ENCODE measurements around the gene ENPP7.

- TF ChIP-seq CTCF (IDR thresholded peaks at IDR 0.05; ENCODE audit: extremely low read depth in 1 of 2, insufficient read depth in 1 of 2, low read depth in 1 of 2, low read length in 2 of 2) (no peak), MYC (IDR thresholded peaks at IDR 0.05; ENCODE audit: low read depth, low read length) (no peak), EZH2 (IDR thresholded peaks at IDR 0.05; ENCODE audit: borderline replicate concordance, low read depth, low read length, severe bottlenecking) (no peak)
These were observed 44.9 kb downstream of the ENPP7 start for GRCh38 chr17:79775632-79776031.

Data from endothelial cell of umbilical vein (primary cell).